GM21825 (cell line): ENCODE data around the gene CDH16.
"Not testable (repeated sequence)": the region's sequence is repeated elsewhere in the genome, so short reads cannot be mapped to it uniquely, and the experiment has no call there.

Experiments used
- ATAC-seq: cut with Tn5 transposase; IDR thresholded peaks from one replicate; pipeline ENCODE4 v1.9.1; 2021; ENCODE audit warnings: mild to moderate bottlenecking, moderate library complexity; ENCODE audit not compliant: unreplicated experiment

CDH16 gene

GRCh38 chr16:66898207-66898606, 20.5 kb downstream of the CDH16 start:
- ATAC-seq: no peak

- not testable (repeated sequence) for ATAC-seq
Observed at GRCh38 chr16:66896682-66897081, 22.0 kb downstream of the CDH16 start.

GRCh38 chr16:66895999-66896398, 22.7 kb downstream of the CDH16 start:
- no peak for ATAC-seq

GRCh38 chr16:66895689-66895979, 23.1 kb downstream of the CDH16 start:
- no peak for ATAC-seq

GRCh38 chr16:66894948-66895688, 23.6 kb downstream of the CDH16 start:
- peak; percentile 55 for ATAC-seq

GRCh38 chr16:66894055-66894454, 24.6 kb downstream of the CDH16 start:
- ATAC-seq: no peak

- no peak for ATAC-seq
Observed at GRCh38 chr16:66891797-66892196, 26.9 kb downstream of the CDH16 start.

GRCh38 chr16:66891360-66891759, 27.3 kb downstream of the CDH16 start:
- ATAC-seq: no peak

GRCh38 chr16:66890799-66891198, 27.9 kb downstream of the CDH16 start:
- no peak for ATAC-seq

- no peak for ATAC-seq
Observed at GRCh38 chr16:66889622-66890021, 29.1 kb downstream of the CDH16 start.

GRCh38 chr16:66888647-66889615, 29.8 kb downstream of the CDH16 start:
- no peak for ATAC-seq

- no peak for ATAC-seq
Observed at GRCh38 chr16:66886914-66887313, 31.8 kb downstream of the CDH16 start.

GRCh38 chr16:66886321-66886720, 32.4 kb downstream of the CDH16 start:
- ATAC-seq: no peak

- ATAC-seq: no peak
Observed at GRCh38 chr16:66885491-66885890, 33.2 kb downstream of the CDH16 start.

- ATAC-seq: no peak
Observed at GRCh38 chr16:66882702-66883101, 36.0 kb downstream of the CDH16 start.

- no peak for ATAC-seq
Observed at GRCh38 chr16:66881964-66882508, 36.6 kb downstream of the CDH16 start.

GRCh38 chr16:66881560-66881959, 37.1 kb downstream of the CDH16 start:
- ATAC-seq: no peak

GRCh38 chr16:66881014-66881417, 37.7 kb downstream of the CDH16 start:
- ATAC-seq: peak; percentile 16

GRCh38 chr16:66880288-66881013, 38.2 kb downstream of the CDH16 start, which contains the start of gene PDP2:
PDP2 (plus strand) TSS chr16:66880515; CDS start chr16:66884285, 3,770 bp downstream.
- ATAC-seq: peak; percentile 89

GRCh38 chr16:66878067-66878466, 40.6 kb downstream of the CDH16 start:
- ATAC-seq: peak; percentile 26
